HG02840 (cell line): ENCODE results near the gene SLC39A11.
"Not testable (repeated sequence)": the region's sequence is repeated elsewhere in the genome, so short reads cannot be mapped to it uniquely, and the experiment has no call there.

Experiments
- ATAC-seq: cut with Tn5 transposase; IDR thresholded peaks from one replicate; pipeline ENCODE4 v1.9.1; 2021; ENCODE audit warnings: mild to moderate bottlenecking, moderate library complexity, moderate number of reproducible peaks; ENCODE audit not compliant: unreplicated experiment, low FRiP score

Gene SLC39A11

DNA sequence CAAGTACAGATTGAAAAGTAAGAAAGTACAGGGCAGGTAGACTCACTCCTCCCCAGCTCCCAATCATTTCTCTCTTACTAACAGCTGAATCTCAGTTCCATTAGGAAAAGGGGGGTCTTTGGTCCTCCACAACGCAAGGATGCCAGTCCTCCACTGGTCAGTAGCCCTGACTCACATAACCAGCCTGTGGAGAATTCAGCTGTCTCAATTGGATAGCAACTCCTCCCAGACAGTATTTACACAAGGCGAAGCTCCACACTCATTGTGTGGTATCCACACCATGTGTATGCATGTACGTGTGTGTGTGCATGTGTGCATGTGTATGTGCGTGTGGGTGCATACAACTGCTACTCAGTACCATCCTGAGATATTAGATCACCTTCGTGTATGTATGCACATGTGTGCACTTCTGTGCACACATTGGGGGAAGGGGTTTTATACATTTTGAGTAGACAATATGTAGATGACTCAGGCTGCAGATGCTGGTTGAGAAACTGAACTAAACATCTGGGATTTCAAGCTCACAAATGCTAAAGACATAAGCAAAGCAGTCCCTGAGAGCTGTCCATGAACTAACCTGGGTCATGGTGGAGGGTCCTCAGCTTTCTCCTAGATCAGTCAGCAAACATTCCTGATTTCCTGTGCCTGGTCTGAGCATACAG lies 240.1 kb downstream of the SLC39A11 start:
- ATAC-seq, result no peak

DNA sequence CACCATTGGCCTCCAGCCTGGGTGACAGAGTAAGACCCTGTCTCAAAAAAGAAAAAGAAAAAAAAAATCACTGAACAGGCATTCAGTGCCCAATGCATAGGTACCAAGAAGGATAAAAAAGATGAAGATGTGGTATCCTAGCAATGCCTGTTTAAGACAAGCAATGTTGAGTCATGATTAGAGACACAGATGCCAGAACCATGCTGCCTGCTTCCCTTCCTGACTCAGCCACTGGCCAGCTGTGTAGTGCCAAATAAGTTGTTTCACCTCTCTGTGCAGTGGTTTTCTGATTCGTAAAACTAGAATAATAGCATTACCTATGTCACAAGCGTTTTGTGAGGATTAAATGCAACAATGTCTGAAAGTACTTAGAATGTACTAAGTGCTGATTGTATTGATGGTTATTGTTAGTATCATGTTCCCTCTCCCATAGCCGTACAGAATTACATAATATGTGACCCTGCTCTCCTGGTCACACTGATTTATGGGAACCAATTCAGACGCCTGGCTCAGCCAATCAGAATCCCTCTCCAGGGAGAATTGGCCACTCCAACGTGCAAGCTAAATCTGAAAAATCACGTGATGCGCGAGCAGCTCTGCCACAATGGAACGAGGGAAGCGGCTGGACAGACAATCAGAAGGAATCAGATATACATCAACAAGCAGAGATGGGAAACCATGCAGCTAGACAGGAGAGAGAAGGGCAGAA lies 241.9 kb downstream of the SLC39A11 start:
- no peak for ATAC-seq

- ATAC-seq, result no peak
Measured at GRCh38 chr17:72846399-72846798, 246.1 kb downstream of the SLC39A11 start.

DNA sequence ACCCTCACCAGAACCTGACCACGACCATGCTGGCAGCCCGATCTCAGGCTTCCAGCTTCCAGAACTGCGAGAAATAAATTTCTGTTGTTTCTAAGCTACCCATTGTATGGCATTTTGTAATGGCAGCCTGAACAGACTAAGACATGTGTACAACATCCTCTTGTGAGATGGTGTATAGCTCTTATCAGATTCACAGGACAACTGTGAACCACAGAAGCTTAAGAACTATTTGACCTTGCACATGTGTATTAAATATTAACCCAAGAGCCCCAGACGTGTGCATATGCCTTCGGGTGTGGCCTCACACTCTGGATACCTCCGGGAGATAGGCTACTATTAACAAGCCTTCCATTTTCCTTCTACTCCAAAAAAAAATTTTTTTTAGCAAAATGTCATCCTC lies 248.9 kb downstream of the SLC39A11 start:
- ATAC-seq, result no peak

- no peak for ATAC-seq
Measured at GRCh38 chr17:72840019-72840418, 252.5 kb downstream of the SLC39A11 start.

GRCh38 chr17:72839131-72839725 lies 253.3 kb downstream of the SLC39A11 start:
- ATAC-seq, result no peak

DNA sequence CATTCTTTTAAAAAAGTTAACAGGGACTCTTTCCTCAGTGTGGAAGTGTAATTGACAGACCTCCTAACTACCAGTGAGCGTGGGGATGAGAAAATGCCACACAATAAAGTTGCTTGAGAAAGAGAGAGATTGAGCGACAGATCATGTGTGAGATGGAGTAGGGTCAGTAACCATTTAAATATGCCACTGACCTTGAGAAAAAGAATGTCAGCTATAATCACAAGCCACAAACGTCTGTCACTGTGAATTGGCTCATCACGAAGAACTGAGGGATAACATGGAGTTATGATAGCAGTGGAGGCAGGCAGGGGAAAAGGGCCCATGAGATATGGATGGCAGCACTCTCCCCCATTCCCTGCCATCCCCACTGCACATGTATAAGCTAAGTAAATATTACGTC lies 253.9 kb downstream of the SLC39A11 start:
- ATAC-seq, result no peak

GRCh38 chr17:72838068-72838467 lies 254.4 kb downstream of the SLC39A11 start:
- no peak for ATAC-seq

- ATAC-seq, result no peak
Measured at GRCh38 chr17:72837335-72837734, 255.2 kb downstream of the SLC39A11 start.

- ATAC-seq, result no peak
Measured at GRCh38 chr17:72833128-72833765, 259.2 kb downstream of the SLC39A11 start.

GRCh38 chr17:72832306-72832705 lies 260.2 kb downstream of the SLC39A11 start:
- no peak for ATAC-seq

- no peak for ATAC-seq
Measured at GRCh38 chr17:72829883-72830282, 262.6 kb downstream of the SLC39A11 start.

GRCh38 chr17:72826602-72827001 lies 265.9 kb downstream of the SLC39A11 start:
- ATAC-seq, result no peak

- ATAC-seq, result not testable (repeated sequence)
Measured at GRCh38 chr17:72826059-72826458, 266.4 kb downstream of the SLC39A11 start.

- ATAC-seq, result no peak
Measured at GRCh38 chr17:72825218-72825617, 267.3 kb downstream of the SLC39A11 start.

DNA sequence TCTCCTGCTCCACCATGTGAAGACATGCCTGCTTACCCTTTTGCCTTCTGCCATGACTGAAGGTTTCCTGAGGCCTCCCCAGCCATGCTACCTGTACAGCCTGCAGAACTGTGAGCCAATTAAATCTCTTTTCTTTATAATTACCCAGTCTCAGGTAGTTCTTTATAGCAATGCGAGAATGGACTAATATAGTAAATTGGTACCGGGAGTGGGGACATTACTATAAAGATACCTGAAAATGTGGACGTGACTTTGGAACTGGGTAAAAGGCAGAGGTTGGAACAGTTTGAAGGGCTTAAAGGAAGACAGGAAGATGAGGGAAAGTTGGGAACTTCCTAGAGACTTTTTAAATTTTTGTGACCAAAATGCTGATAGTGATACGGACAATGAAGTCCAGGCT lies 268.2 kb downstream of the SLC39A11 start:
- ATAC-seq, result not testable (repeated sequence)

- ATAC-seq, result no peak
Measured at GRCh38 chr17:72822358-72823023, 270.0 kb downstream of the SLC39A11 start.

DNA sequence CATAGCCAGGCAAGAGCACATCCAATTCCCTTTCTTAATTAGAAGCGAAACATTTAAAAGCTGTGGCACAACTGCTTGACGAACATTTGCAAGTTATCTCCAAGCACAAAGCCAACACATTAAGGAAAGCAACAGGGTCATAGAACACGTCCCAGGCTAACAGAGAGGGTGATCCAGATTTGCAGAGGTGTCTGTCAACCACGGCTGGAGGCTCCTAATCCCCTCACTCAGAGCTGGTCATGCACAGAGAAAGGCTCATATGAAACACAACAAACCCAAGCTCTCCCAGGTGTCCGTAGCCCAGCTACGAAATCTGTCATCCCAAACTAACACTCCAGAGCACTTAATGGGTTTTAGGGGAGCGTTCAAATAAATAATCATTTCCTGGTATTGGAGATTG lies 276.1 kb downstream of the SLC39A11 start:
- ATAC-seq, result no peak

DNA sequence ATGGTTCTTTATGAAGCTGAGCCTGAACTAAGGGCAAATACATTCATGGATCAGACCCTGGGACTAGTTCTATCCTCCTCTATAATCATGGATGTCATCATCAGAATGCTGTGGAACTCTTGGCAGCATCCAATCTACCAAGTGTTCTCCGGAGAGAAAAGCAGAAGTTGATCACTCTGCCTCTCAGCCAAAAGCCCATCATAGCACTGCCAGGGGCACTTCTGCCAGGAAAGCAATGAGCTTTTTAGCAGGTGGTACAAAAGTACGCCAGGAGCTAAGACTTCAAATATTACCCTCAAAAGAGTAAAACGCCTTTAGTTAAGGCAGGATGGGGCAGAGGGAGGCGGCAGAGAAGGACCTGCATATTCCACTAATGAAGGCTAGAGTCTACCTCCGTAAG lies 279.0 kb downstream of the SLC39A11 start:
- no peak for ATAC-seq

- no peak for ATAC-seq
Measured at GRCh38 chr17:72812823-72813222, 279.7 kb downstream of the SLC39A11 start.
